Tibial nerve (tissue), 4 donors: ENCODE results near the gene ATPAF1.

Source experiments
- EP300 ChIP-seq, 2 donors: sonication (generic); formaldehyde crosslinking; IDR thresholded peaks; one replicate each; pipeline ENCODE4 v1.6.1; 2017; ENCODE audit warnings: antibody characterized with exemption in 2 of 2, mild to moderate bottlenecking in 1 of 2
- POLR2A ChIP-seq, 2 donors: fragments of 450-650 bp; IDR thresholded peaks; one replicate each; pipeline ENCODE4 v1.6.1; 2017; ENCODE audit warnings: antibody characterized with exemption in 2 of 2, mild to moderate bottlenecking in 2 of 2, moderate library complexity in 2 of 2
- TF ChIP-seq, protein P1 (sequence below), 5 experiments: fragments of 200-600 bp in 3 of 5; fragments of 450-650 bp in 2 of 5; sonication (generic) in 3 of 5; IDR thresholded peaks; one replicate each; pipeline ENCODE4 v1.5.1; 2016 to 2019; ENCODE audit warnings: antibody characterized with exemption in 5 of 5, mild to moderate bottlenecking in 3 of 5, moderate library complexity in 2 of 5

DNA sequence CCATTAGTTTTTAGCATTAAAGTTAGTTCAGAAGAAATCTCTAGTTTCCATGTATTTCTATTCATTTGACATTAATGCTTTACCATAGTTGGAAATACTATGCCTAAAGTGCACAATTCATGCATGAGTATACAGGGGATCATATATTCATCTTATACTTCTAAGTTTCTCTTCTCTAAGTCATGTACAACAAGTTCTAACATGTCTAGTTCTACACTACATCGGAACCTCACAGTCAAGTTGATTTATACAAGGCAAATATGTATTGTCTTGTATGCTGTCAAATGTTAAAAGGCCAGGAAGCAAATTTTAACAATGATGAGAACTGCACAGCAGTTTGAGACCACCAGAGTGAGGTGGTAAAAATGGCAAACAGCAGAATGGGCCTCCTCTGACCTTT lies 28.6 kb downstream of the ATPAF1 start:
- TF ChIP-seq POLR2A (IDR thresholded peaks at IDR 0.05) (no peak), EP300 (IDR thresholded peaks at IDR 0.05) (no peak)
- TF ChIP-seq, protein P1, sequence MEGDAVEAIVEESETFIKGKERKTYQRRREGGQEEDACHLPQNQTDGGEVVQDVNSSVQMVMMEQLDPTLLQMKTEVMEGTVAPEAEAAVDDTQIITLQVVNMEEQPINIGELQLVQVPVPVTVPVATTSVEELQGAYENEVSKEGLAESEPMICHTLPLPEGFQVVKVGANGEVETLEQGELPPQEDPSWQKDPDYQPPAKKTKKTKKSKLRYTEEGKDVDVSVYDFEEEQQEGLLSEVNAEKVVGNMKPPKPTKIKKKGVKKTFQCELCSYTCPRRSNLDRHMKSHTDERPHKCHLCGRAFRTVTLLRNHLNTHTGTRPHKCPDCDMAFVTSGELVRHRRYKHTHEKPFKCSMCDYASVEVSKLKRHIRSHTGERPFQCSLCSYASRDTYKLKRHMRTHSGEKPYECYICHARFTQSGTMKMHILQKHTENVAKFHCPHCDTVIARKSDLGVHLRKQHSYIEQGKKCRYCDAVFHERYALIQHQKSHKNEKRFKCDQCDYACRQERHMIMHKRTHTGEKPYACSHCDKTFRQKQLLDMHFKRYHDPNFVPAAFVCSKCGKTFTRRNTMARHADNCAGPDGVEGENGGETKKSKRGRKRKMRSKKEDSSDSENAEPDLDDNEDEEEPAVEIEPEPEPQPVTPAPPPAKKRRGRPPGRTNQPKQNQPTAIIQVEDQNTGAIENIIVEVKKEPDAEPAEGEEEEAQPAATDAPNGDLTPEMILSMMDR (IDR thresholded peaks at IDR 0.05), result no peak
